ENCODE results near the gene BAIAP2. TPM values are rescaled to one million over a fixed set of nuclear protein-coding genes. Genes with fewer than 3 reads are reported as not detected.

BAIAP2 gene
- polyA plus RNA-seq, 3 donors: 43.7 to 47.5 (median 44.5) TPM

GRCh38 chr17:81124377-81124776, 89.4 kb downstream of the BAIAP2 start:
- DNase-seq (ENCODE audit: extremely low read depth in 1 of 11, low read depth in 9 of 11, low spot score in 4 of 11): no peak

GRCh38 chr17:81125573-81126081, 90.7 kb downstream of the BAIAP2 start:
- no peak for DNase-seq (ENCODE audit: extremely low read depth in 1 of 11, low read depth in 9 of 11, low spot score in 4 of 11)

GRCh38 chr17:81126281-81127132, 91.6 kb downstream of the BAIAP2 start:
- no peak for DNase-seq (ENCODE audit: extremely low read depth in 1 of 11, low read depth in 9 of 11, low spot score in 4 of 11)

GRCh38 chr17:81127133-81127455, 92.1 kb downstream of the BAIAP2 start:
- DNase-seq (ENCODE audit: extremely low read depth in 1 of 11, low read depth in 9 of 11, low spot score in 4 of 11): no peak

- no peak for DNase-seq (ENCODE audit: extremely low read depth in 1 of 11, low read depth in 9 of 11, low spot score in 4 of 11)
Measured at GRCh38 chr17:81127526-81128177, 92.7 kb downstream of the BAIAP2 start.

GRCh38 chr17:81128338-81128737, 93.4 kb downstream of the BAIAP2 start:
- no peak for DNase-seq (ENCODE audit: extremely low read depth in 1 of 11, low read depth in 9 of 11, low spot score in 4 of 11)

- DNase-seq (ENCODE audit: extremely low read depth in 1 of 11, low read depth in 9 of 11, low spot score in 4 of 11): no peak
Measured at GRCh38 chr17:81128774-81129173, 93.8 kb downstream of the BAIAP2 start.

- no peak for DNase-seq (ENCODE audit: extremely low read depth in 1 of 11, low read depth in 9 of 11, low spot score in 4 of 11)
Measured at GRCh38 chr17:81129289-81129688, 94.3 kb downstream of the BAIAP2 start.

GRCh38 chr17:81129711-81130367, 94.9 kb downstream of the BAIAP2 start:
- no peak for DNase-seq (ENCODE audit: extremely low read depth in 1 of 11, low read depth in 9 of 11, low spot score in 4 of 11)

GRCh38 chr17:81130385-81131361, 95.7 kb downstream of the BAIAP2 start:
- DNase-seq (ENCODE audit: extremely low read depth in 1 of 11, low read depth in 9 of 11, low spot score in 4 of 11): no peak

GRCh38 chr17:81131486-81132196, 96.7 kb downstream of the BAIAP2 start:
- DNase-seq (ENCODE audit: extremely low read depth in 1 of 11, low read depth in 9 of 11, low spot score in 4 of 11): no peak

- DNase-seq (ENCODE audit: extremely low read depth in 1 of 11, low read depth in 9 of 11, low spot score in 4 of 11): no peak
Measured at GRCh38 chr17:81132197-81132540, 97.2 kb downstream of the BAIAP2 start.

GRCh38 chr17:81132770-81133723, 98.1 kb downstream of the BAIAP2 start:
- DNase-seq (ENCODE audit: extremely low read depth in 1 of 11, low read depth in 9 of 11, low spot score in 4 of 11): no peak

- no peak for DNase-seq (ENCODE audit: extremely low read depth in 1 of 11, low read depth in 9 of 11, low spot score in 4 of 11)
Measured at GRCh38 chr17:81134064-81134781, 99.3 kb downstream of the BAIAP2 start.

- no peak for DNase-seq (ENCODE audit: extremely low read depth in 1 of 11, low read depth in 9 of 11, low spot score in 4 of 11)
Measured at GRCh38 chr17:81135505-81136278, 100.7 kb downstream of the BAIAP2 start.

GRCh38 chr17:81136366-81136765, 101.4 kb downstream of the BAIAP2 start:
- no peak for DNase-seq (ENCODE audit: extremely low read depth in 1 of 11, low read depth in 9 of 11, low spot score in 4 of 11)

Measured in renal cortex interstitium (tissue), 11 donors.